Caco-2 (cell line): ENCODE results near the gene DOCK9. TPM values are rescaled to one million over a fixed set of nuclear protein-coding genes. Genes with fewer than 3 reads are reported as not detected.

Experiments used
- BruUV-seq: library from RNA; stranded (reverse); fragments of 400-500 nt; replicated peaks from 2 replicates; lab custom pipeline; 2021; lab: Mats Ljungman, UMichigan
- CTCF ChIA-PET: fragments of 300-600 bp; sonication (Branson Sonifier 250); formaldehyde crosslinking; loops from one replicate; lab custom pipeline; 2022; ENCODE audit warnings: antibody characterized with exemption; lab: Charles Lee
- POLR2A ChIA-PET: fragments of 300-600 bp; sonication (Branson Sonifier 250); formaldehyde crosslinking; loops from one replicate; lab custom pipeline; 2022; ENCODE audit warnings: antibody characterized with exemption; lab: Charles Lee
- DNase-seq, 2 experiments: peaks; one replicate each; pipeline versions ENCODE4 v3.0.0 to v3.0.0-alpha.2; 2020 to 2022
- H3K27me3 ChIP-seq: replicated peaks from 2 replicates; pipeline ENCODE4 v1.6.0; 2011; ENCODE audit warnings: low read length; ENCODE audit not compliant: control insufficient read depth, insufficient read depth
- H3K36me3 ChIP-seq: 2 replicates; pipeline ENCODE4 v1.5.1; 2011; ENCODE audit warnings: low read length; ENCODE audit not compliant: control insufficient read depth, insufficient read depth
- H3K4me1 ChIP-seq: fragments of 250-450 bp; sonication (Bioruptor Pico); 2 replicates; pipeline ENCODE4 v1.5.1; 2020; ENCODE audit warnings: mild to moderate bottlenecking
- H3K4me3 ChIP-seq: 2 replicates; pipeline ENCODE4 v1.5.1; 2011; ENCODE audit warnings: low read depth, mild to moderate bottlenecking, control low read depth, low read length
- H3K9me3 ChIP-seq: fragments of 250-450 bp; sonication (Bioruptor Pico); 2 replicates; pipeline ENCODE4 v1.5.1; 2020; ENCODE audit warnings: mild to moderate bottlenecking, moderate library complexity
- H3K27ac Mint-ChIP-seq: one replicate; pipeline ENCODE4 v1.8.0; 2022; ENCODE audit warnings: mixed read lengths; ENCODE audit not compliant: unreplicated experiment
- H3K27me3 Mint-ChIP-seq: one replicate; pipeline ENCODE4 v1.8.0; 2022; ENCODE audit warnings: mixed read lengths; ENCODE audit not compliant: insufficient read depth, unreplicated experiment
- H3K36me3 Mint-ChIP-seq: one replicate; pipeline ENCODE4 v1.8.0; 2022; ENCODE audit warnings: mild to moderate bottlenecking, mixed read lengths; ENCODE audit not compliant: insufficient read depth, unreplicated experiment
- H3K4me1 Mint-ChIP-seq: one replicate; pipeline ENCODE4 v1.8.0; 2022; ENCODE audit warnings: low read depth, mixed read lengths; ENCODE audit not compliant: unreplicated experiment
- H3K4me3 Mint-ChIP-seq: one replicate; pipeline ENCODE4 v1.8.0; 2022; ENCODE audit warnings: mild to moderate bottlenecking, moderate library complexity, mixed read lengths; ENCODE audit not compliant: unreplicated experiment
- H3K9me3 Mint-ChIP-seq: one replicate; pipeline ENCODE4 v1.8.0; 2022; ENCODE audit warnings: mixed read lengths; ENCODE audit not compliant: unreplicated experiment
- intact Hi-C: fragments of 100-400 bp; cut with micrococcal nuclease; formaldehyde crosslinking; loops from one replicate; pipeline ENCODE4 v1.10.0; 2022; ENCODE audit not compliant: unreplicated experiment
- total RNA-seq: library from RNA; stranded (reverse); gene quantifications from 2 replicates; pipeline ENCODE4 v1.2.3, GENCODE V29; 2022
- TF ChIP-seq, protein P1 (sequence below), 2 experiments: fragments of 200-600 bp in 1 of 2; IDR thresholded peaks; 1 replicate in 1 of 2; 2 replicates in 1 of 2; pipeline versions ENCODE4 v1.5.1 to v1.8.0; 2011 to 2022; ENCODE audit warnings: antibody characterized with exemption in 1 of 2, control low read depth in 1 of 2, inconsistent platforms in 1 of 2, low read depth in 1 of 2, low read length in 1 of 2, mild to moderate bottlenecking in 1 of 2, moderate library complexity in 1 of 2; ENCODE audit not compliant: insufficient read depth in 1 of 2, severe bottlenecking in 1 of 2, unreplicated experiment in 1 of 2

Gene DOCK9
- total RNA-seq, 1 experiment from 2014 or later = 260 TPM

DNA sequence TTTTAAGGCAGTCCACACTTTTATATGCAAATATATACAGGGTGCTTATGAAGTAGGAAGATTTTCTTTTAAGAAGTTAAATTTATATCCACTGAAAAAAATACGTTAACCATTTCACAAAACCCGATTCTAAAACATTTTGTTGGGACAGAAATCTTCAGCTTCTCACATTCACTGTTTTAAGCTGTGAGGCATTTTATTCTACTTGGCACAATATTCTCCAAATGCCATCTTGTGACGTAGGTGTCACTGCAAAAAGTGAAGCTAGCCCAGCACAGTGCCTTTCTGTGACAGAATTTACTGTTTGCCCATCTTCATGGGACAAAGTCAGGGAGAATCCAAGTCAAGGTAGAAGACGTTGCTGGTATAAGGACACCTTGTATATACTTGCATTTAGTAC is 130.9 kb downstream of the DOCK9 start:
- no peaks in the 10 kb centered on the region for H3K9me3 ChIP-seq
- Mint-ChIP-seq H3K4me1 (peaks cover 23% of the 10 kb centered on the region), H3K27ac (no peak overlapping the region), H3K27me3 (no peaks in the 10 kb centered on the region), H3K4me3 (no peak overlapping the region), H3K36me3 (peaks cover 73% of the 10 kb centered on the region), H3K9me3 (no peaks in the 10 kb centered on the region)
- H3K27me3 ChIP-seq = no peaks in the 10 kb centered on the region
- TF ChIP-seq, protein P1, sequence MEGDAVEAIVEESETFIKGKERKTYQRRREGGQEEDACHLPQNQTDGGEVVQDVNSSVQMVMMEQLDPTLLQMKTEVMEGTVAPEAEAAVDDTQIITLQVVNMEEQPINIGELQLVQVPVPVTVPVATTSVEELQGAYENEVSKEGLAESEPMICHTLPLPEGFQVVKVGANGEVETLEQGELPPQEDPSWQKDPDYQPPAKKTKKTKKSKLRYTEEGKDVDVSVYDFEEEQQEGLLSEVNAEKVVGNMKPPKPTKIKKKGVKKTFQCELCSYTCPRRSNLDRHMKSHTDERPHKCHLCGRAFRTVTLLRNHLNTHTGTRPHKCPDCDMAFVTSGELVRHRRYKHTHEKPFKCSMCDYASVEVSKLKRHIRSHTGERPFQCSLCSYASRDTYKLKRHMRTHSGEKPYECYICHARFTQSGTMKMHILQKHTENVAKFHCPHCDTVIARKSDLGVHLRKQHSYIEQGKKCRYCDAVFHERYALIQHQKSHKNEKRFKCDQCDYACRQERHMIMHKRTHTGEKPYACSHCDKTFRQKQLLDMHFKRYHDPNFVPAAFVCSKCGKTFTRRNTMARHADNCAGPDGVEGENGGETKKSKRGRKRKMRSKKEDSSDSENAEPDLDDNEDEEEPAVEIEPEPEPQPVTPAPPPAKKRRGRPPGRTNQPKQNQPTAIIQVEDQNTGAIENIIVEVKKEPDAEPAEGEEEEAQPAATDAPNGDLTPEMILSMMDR (IDR thresholded peaks at IDR 0.05; ENCODE audit: insufficient read depth in 1 of 2, low read depth in 1 of 2, low read length in 1 of 2, severe bottlenecking in 1 of 2, unreplicated experiment in 1 of 2) = no peak
- H3K36me3 ChIP-seq = peaks cover 3% of the 10 kb centered on the region; the same call in 1 of the 2 replicates
- no TSS peak for BruUV-seq
- no peak for DNase-seq
- POLR2A ChIA-PET = interaction anchor here (0.5 kb wide), 1 partner anchor 359 kb away, joined by 3 read pairs; no protein-coding TSS in a partner anchor
- H3K4me3 ChIP-seq = no peak overlapping the region
- CTCF ChIA-PET = no interaction called here
- intact Hi-C loops = loop anchor here (10.0 kb wide), 1 partner anchor 292 kb away; no protein-coding TSS in a partner anchor
- peaks cover 6% of the 10 kb centered on the region; the same call in 1 of the 2 replicates for H3K4me1 ChIP-seq

GRCh38 chr13:98846521-98846920 is 131.3 kb downstream of the DOCK9 start:
- intact Hi-C loops = loop anchor here (10.0 kb wide), 1 partner anchor 292 kb away; no protein-coding TSS in a partner anchor
- TF ChIP-seq, protein P1 (IDR thresholded peaks at IDR 0.05; ENCODE audit: insufficient read depth in 1 of 2, low read depth in 1 of 2, low read length in 1 of 2, severe bottlenecking in 1 of 2, unreplicated experiment in 1 of 2) = no peak
- peaks cover 6% of the 10 kb centered on the region; the same call in 1 of the 2 replicates for H3K4me1 ChIP-seq
- Mint-ChIP-seq H3K9me3 (no peaks in the 10 kb centered on the region), H3K4me3 (no peak overlapping the region), H3K27ac (no peak overlapping the region), H3K4me1 (peaks cover 23% of the 10 kb centered on the region), H3K27me3 (no peaks in the 10 kb centered on the region), H3K36me3 (peaks cover 70% of the 10 kb centered on the region)
- no peak overlapping the region for H3K4me3 ChIP-seq
- peaks cover 3% of the 10 kb centered on the region; the same call in 1 of the 2 replicates for H3K36me3 ChIP-seq
- ChIA-PET POLR2A (no interaction called here), CTCF (no interaction called here)
- BruUV-seq = no TSS peak
- no peak for DNase-seq
- H3K27me3 ChIP-seq = no peaks in the 10 kb centered on the region
- no peaks in the 10 kb centered on the region for H3K9me3 ChIP-seq

DNA sequence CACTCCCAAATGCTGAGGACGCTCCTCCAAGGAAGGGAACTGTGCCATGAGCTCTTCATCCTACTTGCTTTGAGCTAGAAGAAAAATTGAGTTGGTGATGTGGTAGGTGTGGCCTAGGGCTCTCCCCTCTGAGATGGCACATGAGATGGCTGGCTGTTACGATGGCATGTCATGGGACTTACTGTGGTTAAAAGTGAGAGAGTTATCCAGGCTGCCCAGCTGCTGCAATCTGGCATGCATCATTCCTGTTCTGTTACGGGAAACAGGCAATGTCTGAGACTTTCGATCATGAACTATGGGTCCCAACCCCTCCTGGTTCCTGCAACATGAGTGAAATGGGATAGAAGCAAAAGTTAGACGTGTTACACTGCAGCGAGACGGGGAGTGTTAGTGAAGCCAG is 132.1 kb downstream of the DOCK9 start:
- H3K27me3 ChIP-seq = no peaks in the 10 kb centered on the region
- peaks cover 3% of the 10 kb centered on the region; the same call in 1 of the 2 replicates for H3K36me3 ChIP-seq
- peaks cover 6% of the 10 kb centered on the region; the same call in 1 of the 2 replicates for H3K4me1 ChIP-seq
- intact Hi-C loops = loop anchor here (10.0 kb wide), 1 partner anchor 291 kb away; no protein-coding TSS in a partner anchor
- TF ChIP-seq, protein P1 (IDR thresholded peaks at IDR 0.05; ENCODE audit: insufficient read depth in 1 of 2, low read depth in 1 of 2, low read length in 1 of 2, severe bottlenecking in 1 of 2, unreplicated experiment in 1 of 2) = no peak
- POLR2A ChIA-PET = no interaction called here
- H3K27ac Mint-ChIP-seq = no peak overlapping the region
- no peak overlapping the region for H3K4me3 ChIP-seq
- no peaks in the 10 kb centered on the region for H3K9me3 Mint-ChIP-seq
- CTCF ChIA-PET = no interaction called here
- H3K4me3 Mint-ChIP-seq = no peak overlapping the region
- peaks cover 23% of the 10 kb centered on the region for H3K4me1 Mint-ChIP-seq
- H3K36me3 Mint-ChIP-seq = peaks cover 72% of the 10 kb centered on the region
- no peak for DNase-seq
- BruUV-seq = no TSS peak
- H3K27me3 Mint-ChIP-seq = no peaks in the 10 kb centered on the region
- no peaks in the 10 kb centered on the region for H3K9me3 ChIP-seq
